HG03521 (cell line): ENCODE data around the gene AREL1.

Experiments used
- ATAC-seq: cut with Tn5 transposase; IDR thresholded peaks from one replicate; pipeline ENCODE4 v1.9.1; 2021; ENCODE audit warnings: mild to moderate bottlenecking, moderate library complexity; ENCODE audit not compliant: unreplicated experiment

AREL1 gene

GRCh38 chr14:74702293-74702692 lies 10.6 kb downstream of the AREL1 start:
- ATAC-seq, result no peak

DNA sequence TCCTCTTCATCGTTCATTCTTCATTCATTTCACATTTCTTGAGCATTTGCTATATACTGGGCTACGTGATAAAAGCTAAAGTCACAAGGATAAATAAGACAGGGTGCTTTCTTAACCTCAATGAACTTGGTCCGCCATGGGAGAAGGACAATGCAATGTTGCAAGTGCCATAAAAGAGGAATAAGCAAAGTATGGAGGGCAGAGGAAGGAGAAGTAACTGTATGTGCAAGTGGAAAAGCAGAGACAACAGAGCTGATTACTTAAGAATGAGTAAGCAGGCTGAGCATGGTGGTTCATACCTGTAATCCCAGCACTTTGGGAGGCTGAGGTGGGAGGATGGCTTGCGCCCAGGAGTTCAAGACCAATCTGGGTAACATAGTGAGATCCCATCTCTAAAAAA lies 14.4 kb downstream of the AREL1 start:
- no peak for ATAC-seq

- no peak for ATAC-seq
Measured at GRCh38 chr14:74697976-74698375, 14.9 kb downstream of the AREL1 start.

GRCh38 chr14:74697543-74697942 lies 15.3 kb downstream of the AREL1 start:
- no peak for ATAC-seq

DNA sequence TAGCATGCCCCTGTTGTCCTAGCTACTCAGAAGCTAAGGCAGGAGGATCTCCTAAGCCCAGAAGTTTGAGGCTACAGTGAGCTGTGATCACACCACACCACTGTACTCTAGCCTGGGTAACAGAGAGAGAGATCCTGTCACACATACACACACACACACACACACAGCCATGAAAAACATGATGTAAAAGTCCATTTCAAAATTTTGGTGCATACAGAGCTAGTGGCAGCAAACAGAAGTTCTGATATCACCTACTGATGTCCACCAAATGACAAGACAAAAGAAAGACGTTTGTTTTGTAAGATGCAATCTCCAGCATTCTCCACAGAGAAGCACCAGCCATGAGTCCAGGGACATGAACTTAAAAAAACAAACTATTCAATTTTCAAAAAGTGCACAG lies 15.9 kb downstream of the AREL1 start:
- ATAC-seq, result no peak

DNA sequence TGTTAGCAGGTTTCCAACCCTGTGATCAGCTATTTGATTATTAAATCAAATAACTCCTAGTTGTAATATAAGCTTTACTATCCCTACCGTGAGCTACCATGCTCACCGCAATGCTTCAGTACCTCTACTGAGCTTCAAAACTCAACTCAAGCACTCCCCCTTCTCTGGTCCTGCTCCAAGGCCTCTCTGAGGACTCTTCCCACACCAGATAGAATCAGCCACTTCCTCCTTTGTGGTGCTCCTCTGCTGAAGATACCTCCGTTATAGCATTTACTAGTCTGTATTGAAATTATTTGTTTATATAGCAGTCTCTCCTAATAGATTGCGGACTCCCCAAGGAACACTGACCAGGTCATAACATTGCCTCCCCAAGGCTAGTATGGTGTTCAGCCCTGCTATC lies 17.5 kb downstream of the AREL1 start:
- ATAC-seq, result no peak

DNA sequence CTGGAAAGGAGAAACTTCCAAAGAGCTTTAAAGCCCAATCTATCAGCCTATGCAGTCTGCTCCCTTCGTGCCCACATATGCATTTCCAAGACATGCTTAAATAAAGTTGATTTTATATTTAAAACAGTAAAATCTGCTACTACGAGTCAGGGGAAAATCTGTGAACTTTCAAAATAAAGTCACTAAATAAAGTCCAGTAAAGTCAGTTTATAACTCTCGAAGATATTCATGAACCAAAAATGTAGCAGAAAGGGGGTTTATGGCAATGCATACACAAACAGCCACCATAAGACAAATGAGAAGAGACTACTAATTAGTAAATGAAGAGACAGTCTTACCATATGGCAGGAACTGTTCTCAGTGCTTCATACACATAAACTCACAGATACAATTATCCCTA lies 19.7 kb downstream of the AREL1 start:
- no peak for ATAC-seq

- ATAC-seq, result no peak
Measured at GRCh38 chr14:74691456-74691855, 21.4 kb downstream of the AREL1 start.

DNA sequence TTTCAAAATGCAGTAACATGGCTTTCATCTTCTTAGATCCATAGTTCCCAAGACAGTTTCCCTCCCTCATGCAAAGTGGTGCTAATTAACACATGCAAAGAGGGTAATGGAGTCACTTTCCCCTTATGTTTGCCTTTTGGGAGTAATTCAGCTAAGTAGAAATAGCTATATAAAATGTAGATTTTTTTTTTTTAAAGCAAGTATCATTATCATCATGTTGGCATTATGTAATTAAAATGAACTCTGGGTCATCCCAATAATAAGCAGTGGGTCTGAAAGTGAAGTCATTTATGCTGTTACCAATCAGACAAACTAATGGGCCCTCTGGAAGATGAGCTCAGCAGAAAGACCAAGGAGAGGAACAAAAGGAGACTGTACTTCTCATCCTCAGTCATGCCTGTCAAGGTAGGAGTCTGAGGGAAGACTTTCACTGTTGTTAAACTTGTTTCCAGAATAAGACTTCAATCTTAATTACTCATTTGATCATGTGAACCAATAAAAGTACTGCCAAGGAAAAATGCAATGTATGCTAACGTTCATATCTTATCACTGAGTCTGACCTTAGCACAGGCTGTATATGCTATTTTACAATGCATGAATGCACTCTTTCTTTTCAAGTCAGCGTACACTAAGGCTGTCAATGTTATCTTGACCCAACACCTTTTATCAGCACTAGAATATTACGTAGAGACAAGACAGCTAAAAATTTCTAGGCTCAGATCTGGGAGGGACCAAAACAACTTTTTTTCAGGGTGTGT lies 26.8 kb downstream of the AREL1 start:
- ATAC-seq, result no peak

GRCh38 chr14:74685056-74685455 lies 27.8 kb downstream of the AREL1 start:
- ATAC-seq, result no peak

DNA sequence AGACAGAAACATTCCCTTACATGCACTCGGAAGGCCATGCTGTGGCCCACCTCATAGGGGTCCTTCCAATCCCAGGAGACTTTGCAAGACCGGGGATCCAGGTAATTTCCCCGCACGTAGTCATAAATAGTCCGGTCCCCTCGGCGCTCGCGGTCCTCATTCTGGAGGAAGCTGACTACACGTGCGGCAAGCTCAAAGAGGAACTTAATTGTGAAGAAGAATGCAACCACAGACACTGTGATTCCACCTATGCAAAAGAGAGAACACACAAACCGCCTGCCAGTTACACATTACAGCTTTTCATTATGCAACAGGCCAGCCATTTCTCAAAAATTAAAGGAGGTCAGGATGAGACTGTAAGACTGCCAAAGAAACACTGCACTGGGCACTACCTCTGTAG lies 28.4 kb downstream of the AREL1 start:
- ATAC-seq, result no peak

- no peak for ATAC-seq
Measured at GRCh38 chr14:74683406-74683805, 29.5 kb downstream of the AREL1 start.

DNA sequence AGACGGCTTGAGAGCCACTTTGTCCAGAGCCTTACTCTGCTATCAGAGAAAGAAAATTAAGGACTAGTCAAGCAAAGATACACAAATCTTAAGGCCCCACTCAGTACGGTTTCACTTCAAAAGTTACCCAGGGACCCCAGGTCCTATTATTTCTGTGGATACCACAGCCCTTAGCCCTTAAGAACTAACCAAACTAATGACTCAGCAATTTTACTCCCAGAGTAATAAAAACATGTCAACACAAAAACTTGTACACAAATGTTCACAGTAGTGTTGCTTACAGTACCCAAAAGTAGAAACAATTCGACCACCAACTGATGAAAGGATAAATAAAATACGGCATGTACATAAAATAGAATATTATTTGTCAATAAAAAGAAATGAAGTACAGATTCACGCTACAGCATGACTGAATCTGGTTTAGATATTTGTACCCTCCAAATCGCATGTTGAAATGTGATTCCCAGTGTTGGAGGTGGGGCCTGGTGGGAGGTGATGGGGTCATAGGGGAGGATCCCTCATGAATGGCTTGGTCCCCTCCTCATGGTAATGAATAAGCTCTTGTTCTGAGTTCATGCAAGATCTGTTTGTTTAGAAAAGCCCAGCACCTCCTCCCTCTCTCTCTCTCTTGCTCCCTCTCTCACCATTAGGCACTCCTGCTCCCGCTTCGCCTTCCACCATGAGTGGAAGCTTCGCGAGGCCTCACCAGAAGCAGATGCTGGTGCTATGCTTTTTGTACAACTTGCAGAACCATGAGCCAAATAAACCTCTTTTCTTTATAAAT lies 30.5 kb downstream of the AREL1 start:
- no peak for ATAC-seq

- no peak for ATAC-seq
Measured at GRCh38 chr14:74675219-74675618, 37.7 kb downstream of the AREL1 start.

DNA sequence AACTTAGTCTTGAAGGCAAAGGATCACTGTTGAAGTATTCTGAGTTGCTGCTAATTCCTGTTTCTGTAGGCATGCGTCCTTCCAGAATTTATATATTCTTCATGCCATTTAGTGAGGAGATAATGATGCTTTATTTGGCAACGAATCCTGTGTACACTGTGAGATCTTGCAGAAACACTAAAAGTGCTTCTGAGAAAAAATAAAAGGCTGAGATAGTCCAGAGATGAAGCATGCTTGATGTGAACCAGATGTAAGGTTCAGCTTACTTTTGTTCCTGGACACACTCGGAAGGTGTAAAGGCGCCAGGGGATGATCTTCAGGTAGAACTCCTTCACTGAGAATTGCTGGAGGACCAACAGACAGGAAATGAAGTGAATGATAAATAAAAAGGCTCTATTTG lies 39.1 kb downstream of the AREL1 start:
- no peak for ATAC-seq

- no peak for ATAC-seq
Measured at GRCh38 chr14:74671789-74672188, 41.1 kb downstream of the AREL1 start.

DNA sequence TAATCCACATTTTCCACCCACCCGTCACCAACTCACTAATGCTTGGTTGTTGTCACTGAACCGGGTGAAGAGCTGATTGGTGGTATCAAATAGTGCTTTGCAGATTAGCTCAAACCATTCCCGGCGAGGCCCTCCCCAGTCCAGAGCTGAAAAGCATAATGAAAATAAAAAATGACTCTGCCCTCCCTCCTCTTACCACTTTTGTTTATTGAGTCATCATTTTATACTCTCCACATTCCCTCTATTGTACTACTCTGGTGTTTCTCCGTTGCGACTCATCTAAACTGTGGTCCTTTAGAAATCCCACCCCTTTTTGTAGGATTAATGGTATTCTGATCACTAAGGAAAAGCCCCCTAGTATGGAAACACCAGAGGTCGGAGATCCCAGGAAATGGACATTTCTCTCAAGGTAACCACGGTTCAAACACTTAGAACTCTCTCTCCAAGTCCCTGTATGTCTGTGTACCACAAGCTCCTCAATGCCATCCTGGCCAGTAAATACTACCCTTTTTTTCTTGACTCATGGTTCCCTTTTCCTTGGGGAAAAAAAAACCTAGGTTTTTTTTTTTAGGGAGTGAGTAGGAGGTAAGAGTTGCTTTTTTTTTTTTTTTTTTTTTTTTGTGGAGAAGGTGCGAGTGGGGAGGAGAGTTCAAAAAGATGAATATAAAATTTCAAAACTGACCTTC lies 42.0 kb downstream of the AREL1 start:
- no peak for ATAC-seq

DNA sequence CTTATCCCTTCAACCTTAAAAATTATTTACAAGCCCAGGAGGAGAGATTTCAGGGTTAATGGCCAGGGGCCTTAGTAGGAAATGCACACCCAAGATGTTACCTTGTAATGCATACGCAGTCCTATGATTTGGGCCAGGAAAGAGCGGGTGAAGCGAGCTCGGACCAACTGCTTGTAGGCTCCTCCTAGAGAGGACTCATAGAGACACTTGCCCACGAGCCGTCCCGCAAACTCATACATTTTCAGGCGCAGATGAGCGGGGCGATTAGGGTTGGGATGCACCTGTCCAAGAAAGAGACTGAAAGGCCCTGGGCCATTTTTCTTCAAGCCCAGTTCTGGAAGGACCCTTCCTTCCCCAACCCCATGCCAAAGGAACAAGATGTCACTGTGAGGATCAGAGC lies 43.0 kb downstream of the AREL1 start:
- no peak for ATAC-seq

- no peak for ATAC-seq
Measured at GRCh38 chr14:74669256-74669655, 43.6 kb downstream of the AREL1 start.

- no peak for ATAC-seq
Measured at GRCh38 chr14:74667758-74668157, 45.1 kb downstream of the AREL1 start.

DNA sequence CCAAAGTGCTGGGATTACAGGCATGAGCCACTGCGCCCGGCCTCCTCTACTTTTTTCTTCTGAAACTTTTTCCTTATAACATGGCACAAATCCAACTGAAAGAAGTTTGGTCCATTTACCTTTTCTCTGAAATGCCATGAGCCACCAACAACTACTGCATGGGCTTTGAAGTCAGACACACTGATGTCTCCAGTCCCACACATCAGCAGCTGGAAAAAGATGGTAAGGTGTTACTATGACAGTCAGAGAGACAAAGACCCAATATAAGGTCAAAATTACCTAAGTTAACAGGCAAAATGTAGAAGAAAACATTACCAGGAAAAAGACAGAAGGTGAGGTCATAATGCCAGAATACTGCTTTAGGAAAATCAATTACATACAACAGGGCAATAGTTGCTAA lies 48.2 kb downstream of the AREL1 start:
- no peak for ATAC-seq

DNA sequence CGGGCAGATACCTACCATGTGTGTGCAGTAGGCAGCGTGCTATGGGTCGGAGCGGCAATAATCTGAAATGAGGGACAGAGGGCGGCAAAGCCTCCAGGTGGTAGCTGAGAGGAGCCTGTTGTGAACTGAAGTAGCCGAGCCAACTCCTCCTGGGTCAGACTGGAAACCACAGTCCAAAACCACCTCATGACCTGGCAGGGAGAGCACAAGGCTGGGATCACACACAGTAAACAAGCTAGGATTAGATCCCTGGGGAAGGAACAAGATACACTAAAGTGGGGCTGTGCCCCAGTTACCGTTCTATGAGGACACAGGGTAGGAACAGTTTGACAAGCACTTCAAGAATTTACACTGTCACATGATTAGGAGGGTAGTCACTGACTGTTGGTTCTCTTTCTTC lies 49.0 kb downstream of the AREL1 start:
- ATAC-seq, result no peak
